CD4-positive, alpha-beta T cell treated with Interleukin-6 at 100 ng/mL for 8 hours (primary cell): Measurements from ENCODE around the gene EEF1A2.

Source experiments
- DNase-seq: peaks from one replicate; pipeline ENCODE4 v3.0.0-alpha.2; 2020; ENCODE audit warnings: mixed read lengths, low spot score

Gene EEF1A2

GRCh38 chr20:63468421-63468820, 30.5 kb downstream of the EEF1A2 start:
- DNase-seq: no peak

DNA sequence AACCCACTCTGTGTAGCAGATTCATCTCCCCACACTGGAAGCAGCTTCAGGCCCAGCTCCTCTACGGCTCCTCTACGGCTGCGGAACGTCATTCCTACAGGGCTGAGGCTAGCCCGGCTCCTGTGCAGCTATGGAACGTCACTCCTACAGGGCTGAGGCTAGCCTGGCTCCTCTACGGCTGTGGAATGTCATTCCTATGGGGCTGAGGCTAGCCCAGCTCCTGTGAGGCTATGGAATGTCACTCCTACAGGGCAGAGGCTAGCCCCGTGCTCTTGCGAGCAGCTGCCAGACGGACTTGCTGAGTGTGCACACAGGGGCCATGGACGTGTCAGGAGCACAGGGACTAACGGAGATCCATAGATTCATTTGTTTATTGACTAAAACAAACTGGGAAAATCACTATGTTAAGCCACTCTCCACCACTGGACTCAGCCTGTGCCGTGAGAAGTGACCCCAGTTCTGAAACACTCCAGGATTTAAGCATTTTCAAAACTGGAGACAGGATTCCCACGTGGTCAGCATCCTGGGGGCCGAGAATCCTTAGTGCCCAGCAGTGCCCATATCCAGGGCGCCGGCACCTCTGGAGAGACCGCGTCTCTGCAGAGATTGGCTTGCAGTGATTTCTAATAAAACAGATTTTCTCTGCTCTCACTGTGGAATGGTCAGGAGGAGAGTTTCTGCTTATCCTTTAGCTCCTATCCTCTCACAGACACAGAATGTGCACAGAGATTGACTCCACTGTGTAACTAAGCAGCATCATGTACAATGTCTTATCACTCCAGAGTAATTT, 31.4 kb downstream of the EEF1A2 start:
- no peak for DNase-seq

GRCh38 chr20:63466861-63467260, 32.0 kb downstream of the EEF1A2 start:
- no peak for DNase-seq

DNA sequence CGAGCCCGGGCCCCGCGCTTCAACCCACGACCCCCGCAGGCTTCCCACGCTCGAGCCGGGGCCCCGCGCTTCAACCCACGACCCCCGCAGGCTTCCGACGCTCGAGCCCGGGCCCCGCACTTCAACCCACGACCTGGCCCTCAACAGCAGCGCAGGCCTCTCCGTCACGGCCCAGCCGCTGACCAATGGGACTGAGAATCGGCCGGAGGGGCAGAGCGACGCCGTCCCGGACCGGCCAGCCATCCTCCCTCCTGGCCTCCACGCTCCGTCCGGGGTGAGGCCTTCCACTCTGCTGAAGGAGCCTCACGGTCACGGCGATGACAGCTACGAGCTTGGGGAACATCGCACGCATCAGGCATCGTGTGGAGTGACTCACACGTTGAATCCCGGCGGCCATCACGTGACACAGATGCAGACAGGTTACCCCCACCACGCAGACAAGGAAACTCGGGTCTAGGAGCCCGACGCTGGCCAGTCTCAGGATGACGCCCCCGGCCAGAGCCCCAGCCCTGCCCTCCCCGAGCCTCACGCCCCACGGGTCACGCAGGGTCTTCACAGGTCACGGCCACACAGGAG, 32.5 kb downstream of the EEF1A2 start:
- no peak for DNase-seq

DNA sequence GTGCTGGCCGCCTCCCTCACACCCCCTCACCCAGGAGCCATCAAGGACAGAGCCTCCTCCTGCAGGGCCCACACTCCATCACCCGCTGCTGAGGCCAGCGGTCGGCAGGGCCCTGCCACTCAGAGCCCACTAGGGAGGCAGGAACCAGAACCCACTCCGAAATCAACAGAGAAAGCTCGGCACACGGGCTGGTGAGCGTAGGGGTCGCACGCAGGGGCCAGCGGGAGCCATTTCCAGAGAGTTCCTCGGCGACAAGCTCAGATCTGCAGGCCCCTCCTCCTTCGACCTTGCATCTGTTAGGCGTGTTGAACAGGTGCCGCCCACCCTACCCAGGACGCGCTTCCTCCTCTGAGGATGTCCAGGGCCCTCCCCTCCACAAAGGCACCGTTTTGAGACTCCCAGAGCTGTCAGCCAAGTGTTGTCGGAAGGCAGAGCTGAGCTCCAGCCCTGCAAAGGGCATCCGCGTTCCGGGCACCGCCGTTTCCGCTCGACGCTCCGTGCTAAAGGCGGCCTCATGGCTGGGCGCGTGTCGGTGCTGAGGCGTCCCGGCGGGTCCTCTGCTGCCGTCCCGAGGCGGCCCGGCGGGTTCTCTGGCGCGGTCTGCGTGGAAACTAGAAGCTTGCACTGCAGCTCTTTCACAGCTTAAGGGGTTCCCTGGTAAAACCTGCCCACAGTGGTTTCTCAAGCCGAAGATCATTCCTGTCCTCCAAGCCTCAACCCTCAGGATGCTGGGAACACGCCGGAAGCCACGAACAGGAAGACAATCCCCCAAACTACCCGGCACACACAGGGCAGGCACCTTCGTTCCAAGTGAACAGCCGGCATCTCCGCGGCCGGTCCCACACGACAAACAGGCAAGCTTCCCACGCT, 33.3 kb downstream of the EEF1A2 start:
- no peak for DNase-seq

GRCh38 chr20:63464289-63464635, 34.6 kb downstream of the EEF1A2 start:
- DNase-seq: no peak

DNA sequence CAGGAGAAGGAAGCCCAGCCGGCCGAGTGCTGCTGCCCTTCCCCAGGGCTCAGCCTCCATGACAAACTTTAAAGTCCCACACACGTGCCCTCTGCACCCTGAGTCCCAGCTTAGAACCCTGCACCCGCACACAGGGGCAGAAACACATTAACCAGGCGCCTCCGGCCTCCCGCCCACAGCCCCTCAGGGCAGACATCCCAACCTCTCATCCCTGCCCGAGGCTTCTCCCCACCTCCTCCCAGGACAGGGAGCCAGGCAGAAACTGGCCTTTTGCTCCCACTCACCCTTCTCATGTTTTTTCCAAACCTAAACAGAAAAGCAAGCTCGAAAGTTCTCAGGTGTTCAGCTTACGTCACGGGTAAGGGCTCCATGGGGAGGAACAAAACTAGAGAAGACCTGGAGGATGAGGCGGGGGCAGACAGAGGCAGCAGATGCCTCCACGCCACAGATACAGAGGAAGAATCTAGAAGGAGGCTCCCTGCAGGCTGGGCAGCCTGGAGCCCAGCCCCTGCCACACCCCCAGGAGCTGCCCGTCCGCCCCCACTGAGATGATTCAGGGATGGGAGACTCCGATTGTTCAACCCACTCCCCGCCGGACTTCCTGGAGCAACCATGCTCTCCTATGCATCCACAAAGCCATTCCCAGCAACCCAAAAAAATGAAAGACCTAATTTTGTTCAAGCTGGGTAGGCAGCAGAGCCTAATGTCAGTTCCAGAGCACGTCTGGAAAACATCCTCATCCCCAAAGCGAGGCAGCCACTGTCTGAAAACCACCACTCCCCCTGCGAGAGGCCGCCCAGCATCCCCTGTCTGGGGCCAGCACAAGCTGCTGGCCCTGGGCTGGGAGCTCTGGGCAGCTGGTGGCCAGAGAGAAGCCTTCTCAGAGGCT, 35.2 kb downstream of the EEF1A2 start:
- DNase-seq: no peak

GRCh38 chr20:63462244-63462643, 36.6 kb downstream of the EEF1A2 start:
- DNase-seq: no peak

- DNase-seq: no peak
Observed at GRCh38 chr20:63461104-63461763, 37.6 kb downstream of the EEF1A2 start.

DNA sequence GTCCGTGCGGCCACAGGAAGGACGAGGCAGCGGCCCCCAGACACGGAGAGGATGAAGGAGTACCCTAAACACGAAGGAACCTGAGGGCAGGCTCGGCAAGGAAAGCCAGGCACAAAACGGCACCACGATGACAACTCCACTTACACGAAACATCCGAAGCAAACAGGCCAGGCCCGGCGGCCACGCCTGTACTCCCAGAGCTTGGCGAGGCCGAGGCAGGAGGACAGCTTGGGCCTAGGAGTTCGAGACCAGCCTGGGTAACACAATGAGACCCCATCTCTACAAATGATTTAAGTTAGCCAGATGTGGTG, 39.9 kb downstream of the EEF1A2 start:
- no peak for DNase-seq

DNA sequence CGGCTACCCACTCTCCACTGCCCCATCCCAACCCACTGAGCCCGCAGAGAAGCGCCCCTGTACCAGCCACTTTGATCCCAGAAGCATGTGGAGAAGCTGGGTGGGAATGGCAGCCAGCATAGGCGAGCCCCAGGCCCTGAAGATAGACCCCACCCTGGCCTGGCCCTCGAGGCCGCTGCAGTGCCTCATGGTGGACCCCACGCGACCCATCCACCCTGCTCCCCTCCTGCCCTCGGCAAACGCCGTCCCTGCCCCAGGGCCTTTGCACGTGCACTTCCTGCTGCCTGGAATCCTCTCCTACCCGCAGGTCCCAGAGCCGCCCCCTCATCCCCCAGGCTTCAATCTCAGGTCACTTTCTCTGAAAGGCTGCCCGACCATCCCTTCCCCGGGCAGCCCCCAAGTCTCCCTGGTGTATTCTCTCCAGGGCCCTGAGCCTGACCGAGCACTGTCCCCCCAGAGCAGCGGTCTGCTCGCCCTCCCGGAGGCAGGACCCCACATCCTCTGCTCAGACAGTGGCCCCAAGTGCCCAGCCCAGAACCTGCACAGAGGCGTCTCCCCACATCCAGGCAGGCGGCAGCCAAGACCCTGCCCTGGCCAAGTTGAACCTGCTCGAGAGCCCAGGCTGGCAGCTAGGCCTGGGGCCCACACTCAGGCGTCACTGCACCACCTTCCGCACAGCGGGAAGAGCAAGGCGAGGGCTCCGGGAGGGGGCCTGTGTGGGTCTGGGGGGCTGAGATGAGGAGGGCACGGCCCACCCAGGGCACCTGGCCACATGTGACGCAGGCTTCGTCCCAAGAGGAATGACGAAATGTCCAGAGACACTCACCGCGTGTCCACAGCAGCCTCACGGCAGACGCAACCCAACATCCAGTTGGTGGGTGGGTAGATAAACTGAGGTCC, 40.5 kb downstream of the EEF1A2 start:
- DNase-seq: no peak

DNA sequence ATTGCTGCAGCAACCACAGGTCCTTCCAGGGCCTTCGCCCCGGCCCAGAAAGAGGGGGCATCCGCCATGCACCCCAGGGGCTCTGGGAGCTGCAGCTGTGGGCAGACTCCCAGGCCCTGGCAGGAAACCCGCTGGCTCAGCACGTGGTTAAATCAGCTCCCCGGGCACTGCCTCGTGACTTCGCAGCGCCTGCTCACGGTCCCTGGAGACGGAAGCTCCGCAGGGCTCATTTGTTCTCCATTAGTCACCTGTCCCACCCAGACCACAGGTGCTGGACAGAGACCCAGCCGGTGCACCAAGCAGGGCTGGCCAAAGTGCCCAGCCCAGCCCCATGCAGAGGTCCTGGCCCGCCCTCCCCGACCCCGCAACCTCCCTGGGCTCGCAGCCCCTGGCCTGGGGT, 41.1 kb downstream of the EEF1A2 start:
- no peak for DNase-seq

DNA sequence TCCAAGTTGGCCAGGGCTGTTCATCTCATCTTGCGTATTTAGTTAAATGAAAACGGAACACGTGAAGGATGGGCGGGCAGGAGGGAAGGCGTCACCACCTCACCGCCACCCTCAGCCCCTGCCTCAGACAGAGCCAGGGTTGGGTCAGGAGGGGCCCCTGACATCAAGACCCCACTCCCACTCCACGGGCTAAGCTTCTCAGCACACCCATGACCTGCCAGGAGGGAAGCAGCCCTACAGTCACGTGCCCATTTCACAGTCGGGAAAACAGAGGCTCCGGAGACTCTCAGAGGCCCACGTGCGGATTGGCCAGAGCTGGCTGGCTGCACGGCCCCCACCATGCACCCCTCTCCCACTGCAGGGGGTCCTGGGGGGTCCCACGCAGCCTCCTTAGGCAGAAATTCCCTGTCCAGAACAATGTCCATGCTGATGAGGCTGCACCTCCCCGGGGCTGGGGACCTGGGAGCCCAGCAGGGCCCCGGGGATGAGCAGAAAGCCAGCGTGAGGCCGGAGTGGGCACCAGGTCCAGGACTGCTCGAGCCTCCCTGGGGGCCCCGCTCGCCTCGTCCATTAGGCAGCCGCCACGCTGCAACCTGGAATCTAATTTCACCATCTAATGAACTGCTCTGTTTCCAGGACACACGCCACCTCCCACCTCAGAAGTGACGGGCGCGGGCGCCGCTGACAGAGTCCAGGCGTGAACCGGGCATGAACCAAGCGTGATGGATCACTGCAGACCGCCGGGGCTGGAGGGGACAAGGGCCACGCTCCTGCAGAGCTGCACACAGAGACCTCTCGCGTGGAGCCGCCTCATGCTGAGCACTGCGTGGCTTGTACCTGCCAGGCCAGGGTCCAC, 42.2 kb downstream of the EEF1A2 start:
- no peak for DNase-seq

GRCh38 chr20:63455568-63455859, 43.4 kb downstream of the EEF1A2 start:
- no peak for DNase-seq

- no peak for DNase-seq
Observed at GRCh38 chr20:63454731-63455567, 43.9 kb downstream of the EEF1A2 start.

- DNase-seq: no peak
Observed at GRCh38 chr20:63452821-63453523, 45.9 kb downstream of the EEF1A2 start.

DNA sequence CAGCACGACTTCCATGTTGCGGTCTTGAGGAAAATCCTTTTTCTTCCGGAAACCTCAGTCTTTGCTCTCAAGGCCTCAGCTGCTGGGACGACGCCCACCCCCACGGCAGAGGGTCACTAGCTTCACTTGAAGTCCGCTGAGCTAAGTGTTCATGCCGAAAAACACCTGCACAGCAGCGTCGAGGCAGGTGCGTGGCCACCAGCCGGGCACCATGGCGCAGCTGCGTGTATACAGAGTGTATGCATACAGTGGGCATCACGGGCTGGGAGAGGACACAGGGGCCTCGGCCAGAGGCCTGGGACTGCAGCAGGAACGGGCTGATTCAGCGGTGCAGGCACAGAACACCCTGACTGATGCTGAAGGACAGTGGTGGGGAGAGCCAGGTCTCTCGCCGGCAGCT, 46.5 kb downstream of the EEF1A2 start:
- no peak for DNase-seq

GRCh38 chr20:63451821-63452220, 47.1 kb downstream of the EEF1A2 start:
- no peak for DNase-seq
